ENCODE data around the gene NEGR1. TPM values are rescaled to one million over a fixed set of nuclear protein-coding genes. Genes with fewer than 3 reads are reported as not detected.

Gene NEGR1
- total and polyA plus RNA-seq, 9 donors, result 4.7 to 15.1 (median 9.1) TPM

GRCh38 chr1:71364236-71364635 is 918.1 kb downstream of the NEGR1 start:
- Histone ChIP-seq H3K4me1 (ENCODE audit: insufficient read depth) (peaks cover 2% of the 10 kb centered on the region), H3K27me3 (no peaks in the 10 kb centered on the region), H3K36me3 (no peaks in the 10 kb centered on the region), H3K9me3 (no peaks in the 10 kb centered on the region), H3K27ac (no peak overlapping the region), H3K4me3 (no peak overlapping the region)
- TF ChIP-seq CTCF (IDR thresholded peaks at IDR 0.05), result no peak
- DNase-seq, result no peak
- intact Hi-C loops (cut with DNase I), result loop anchor here in 1 of 4 donors (10.0 kb wide), 1 partner anchor 839 kb away; no protein-coding TSS in a partner anchor
- 34 to 55% (median 39%) methylated on average over 2 of the region's 2 CpGs for WGBS, 3 donors

GRCh38 chr1:71362691-71363090 is 919.6 kb downstream of the NEGR1 start:
- Histone ChIP-seq H3K27me3 (no peaks in the 10 kb centered on the region), H3K4me3 (no peak overlapping the region), H3K27ac (no peak overlapping the region), H3K9me3 (no peaks in the 10 kb centered on the region), H3K4me1 (ENCODE audit: insufficient read depth) (peaks cover 2% of the 10 kb centered on the region), H3K36me3 (no peaks in the 10 kb centered on the region)
- DNase-seq, result no peak
- WGBS, 3 donors, result 11 to 36% (median 14%) methylated on average over 2 of the region's 2 CpGs
- intact Hi-C loops (cut with DNase I), result loop anchor here in 1 of 4 donors (10.0 kb wide), 1 partner anchor 838 kb away; no protein-coding TSS in a partner anchor
- TF ChIP-seq EP300 (IDR thresholded peaks at IDR 0.05) (no peak), POLR2A (IDR thresholded peaks at IDR 0.05) (no peak), CTCF (IDR thresholded peaks at IDR 0.05) (no peak)

- H3K27me3 ChIP-seq, result no peaks in the 10 kb centered on the region
- intact Hi-C loops (cut with DNase I), result loop anchor here in 1 of 4 donors (10.0 kb wide), 1 partner anchor 837 kb away; no protein-coding TSS in a partner anchor
- TF ChIP-seq CTCF (IDR thresholded peaks at IDR 0.05) (no peak), POLR2A (IDR thresholded peaks at IDR 0.05) (no peak), EP300 (IDR thresholded peaks at IDR 0.05) (no peak)
- no peak overlapping the region for H3K4me3 ChIP-seq
- no peaks in the 10 kb centered on the region for H3K36me3 ChIP-seq
- H3K4me1 ChIP-seq (ENCODE audit: insufficient read depth), result peaks cover 2% of the 10 kb centered on the region
- H3K27ac ChIP-seq, result no peak overlapping the region
- no peak for DNase-seq
- 14 to 31% (median 20%) methylated on average over 2 of the region's 2 CpGs for WGBS, 3 donors
- H3K9me3 ChIP-seq, result no peaks in the 10 kb centered on the region
Measured at GRCh38 chr1:71362076-71362475, 920.3 kb downstream of the NEGR1 start.

- intact Hi-C loops (cut with DNase I), result no loop called here
- Histone ChIP-seq H3K36me3 (no peaks in the 10 kb centered on the region), H3K4me1 (ENCODE audit: insufficient read depth) (no peaks in the 10 kb centered on the region), H3K9me3 (no peaks in the 10 kb centered on the region), H3K27me3 (no peaks in the 10 kb centered on the region), H3K27ac (no peak overlapping the region), H3K4me3 (no peak overlapping the region)
- no peak for DNase-seq
- TF ChIP-seq CTCF (IDR thresholded peaks at IDR 0.05), result no peak
- TF ChIP-seq POLR2A (IDR thresholded peaks at IDR 0.05), result no peak
- TF ChIP-seq EP300 (IDR thresholded peaks at IDR 0.05), result no peak
- 83 to 88% (median 86%) methylated on average over 9 of the region's 9 CpGs for WGBS, 3 donors
Measured at GRCh38 chr1:71357708-71358107, 924.6 kb downstream of the NEGR1 start.

All from ovary (tissue), 9 donors.